HG02981 (cell line): ENCODE results near the gene NOX1.

Source experiments
- ATAC-seq: cut with Tn5 transposase; IDR thresholded peaks from one replicate; pipeline ENCODE4 v1.9.1; 2021; ENCODE audit warnings: mild to moderate bottlenecking, moderate library complexity; ENCODE audit not compliant: unreplicated experiment

NOX1 gene

GRCh38 chrX:100874325-100874724, at the start of gene NOX1:
TSS of gene NOX1 (minus strand) at chrX:100874359. CDS start at chrX:100874139, 220 bp downstream.
- ATAC-seq = no peak

- ATAC-seq = no peak
These were observed 41.4 kb upstream of the NOX1 start for GRCh38 chrX:100915562-100915961.

GRCh38 chrX:100913111-100913510, 39.0 kb upstream of the NOX1 start:
- ATAC-seq = no peak

GRCh38 chrX:100911731-100912130, 37.6 kb upstream of the NOX1 start:
- ATAC-seq = no peak

- no peak for ATAC-seq
These were observed 31.5 kb upstream of the NOX1 start for GRCh38 chrX:100905620-100906019.

GRCh38 chrX:100904433-100904832, 30.3 kb upstream of the NOX1 start:
- ATAC-seq = no peak

GRCh38 chrX:100895365-100896075, 21.4 kb upstream of the NOX1 start:
- no peak for ATAC-seq

GRCh38 chrX:100883654-100884053, 9.5 kb upstream of the NOX1 start:
- ATAC-seq = no peak

GRCh38 chrX:100880368-100880767, 6.2 kb upstream of the NOX1 start:
- ATAC-seq = no peak

GRCh38 chrX:100871594-100872560, 2.3 kb downstream of the NOX1 start:
- no peak for ATAC-seq

- ATAC-seq = no peak
These were observed 3.6 kb downstream of the NOX1 start for GRCh38 chrX:100870527-100870926.

GRCh38 chrX:100868273-100868672, 5.9 kb downstream of the NOX1 start:
- no peak for ATAC-seq

- no peak for ATAC-seq
These were observed 9.3 kb downstream of the NOX1 start for GRCh38 chrX:100864657-100865391.

GRCh38 chrX:100863326-100863864, 10.8 kb downstream of the NOX1 start:
- no peak for ATAC-seq

- no peak for ATAC-seq
These were observed 21.3 kb downstream of the NOX1 start for GRCh38 chrX:100852810-100853209.

- no peak for ATAC-seq
These were observed 23.8 kb downstream of the NOX1 start for GRCh38 chrX:100850317-100850716.

GRCh38 chrX:100831219-100831946, 42.8 kb downstream of the NOX1 start:
- ATAC-seq = no peak

GRCh38 chrX:100830547-100830946, 43.6 kb downstream of the NOX1 start:
- no peak for ATAC-seq

GRCh38 chrX:100830143-100830542, 44.0 kb downstream of the NOX1 start:
- ATAC-seq = no peak

GRCh38 chrX:100829730-100830129, 44.4 kb downstream of the NOX1 start:
- peak; percentile 67 for ATAC-seq
